Activated T-helper 17 cell treated with anti-CD3 and anti-CD28 coated beads, Interleukin-2, amount 50 U/mL, for 72 hours (primary cell): ENCODE data around the gene BAG3. TPM values are rescaled to one million over a fixed set of nuclear protein-coding genes. Genes with fewer than 3 reads are reported as not detected.
"Not testable (repeated sequence)": the region's sequence is repeated elsewhere in the genome, so short reads cannot be mapped to it uniquely, and the experiment has no call there.

Experiments
- ATAC-seq: fragments of 150-1000 bp; cut with Tn5 transposase; replicated peaks from 2 replicates; pipeline ENCODE4 v1.10.0; 2021; ENCODE audit warnings: mild to moderate bottlenecking, moderate library complexity
- H3K27ac Mint-ChIP-seq: one replicate; pipeline ENCODE4 v1.8.0; 2022; ENCODE audit warnings: mixed read lengths
- H3K27me3 Mint-ChIP-seq: one replicate; pipeline ENCODE4 v1.8.0; 2022; ENCODE audit warnings: mixed read lengths
- H3K36me3 Mint-ChIP-seq: one replicate; pipeline ENCODE4 v1.8.0; 2022; ENCODE audit warnings: low read depth, mild to moderate bottlenecking, mixed read lengths
- H3K4me1 Mint-ChIP-seq: one replicate; pipeline ENCODE4 v1.8.0; 2022; ENCODE audit warnings: mixed read lengths
- H3K4me3 Mint-ChIP-seq: one replicate; pipeline ENCODE4 v1.8.0; 2022; ENCODE audit warnings: mild to moderate bottlenecking, mixed read lengths
- H3K9me3 Mint-ChIP-seq: one replicate; pipeline ENCODE4 v1.8.0; 2022; ENCODE audit warnings: mixed read lengths
- total RNA-seq, 2 donors: library from RNA; stranded (reverse); gene quantifications; one replicate each; pipeline ENCODE4 v1.2.3, GENCODE V29; 2022

The BAG3 gene
- total RNA-seq, 2 donors from 2014 or later = 24.7 to 26.6 TPM

- Mint-ChIP-seq H3K4me1 (peaks cover 29% of the 10 kb centered on the region), H3K27ac (peak overlapping the region; percentile 95), H3K4me3 (peak overlapping the region; percentile 92), H3K36me3 (peaks cover 44% of the 10 kb centered on the region), H3K27me3 (no peaks in the 10 kb centered on the region), H3K9me3 (no peaks in the 10 kb centered on the region)
- no peak for ATAC-seq
These were observed 557 bp downstream of the BAG3 start for GRCh38 chr10:119651514-119652360.

- Mint-ChIP-seq H3K27me3 (no peaks in the 10 kb centered on the region), H3K36me3 (peaks cover 50% of the 10 kb centered on the region), H3K27ac (peak overlapping the region; percentile 91), H3K9me3 (no peaks in the 10 kb centered on the region), H3K4me1 (peaks cover 35% of the 10 kb centered on the region), H3K4me3 (peak overlapping the region; percentile 84)
- ATAC-seq = peak; percentile 25
These were observed 1.2 kb downstream of the BAG3 start for GRCh38 chr10:119652361-119652730.

- no peaks in the 10 kb centered on the region for H3K9me3 Mint-ChIP-seq
- peak overlapping the region; percentile 91 for H3K27ac Mint-ChIP-seq
- no peaks in the 10 kb centered on the region for H3K27me3 Mint-ChIP-seq
- H3K4me3 Mint-ChIP-seq = peak overlapping the region; percentile 84
- H3K4me1 Mint-ChIP-seq = peaks cover 38% of the 10 kb centered on the region
- peak; percentile 32 for ATAC-seq
- peaks cover 58% of the 10 kb centered on the region for H3K36me3 Mint-ChIP-seq
These were observed 2.0 kb downstream of the BAG3 start for GRCh38 chr10:119653209-119653608.

GRCh38 chr10:119653916-119654315, 2.7 kb downstream of the BAG3 start:
- no peaks in the 10 kb centered on the region for H3K9me3 Mint-ChIP-seq
- ATAC-seq = no peak
- no peaks in the 10 kb centered on the region for H3K27me3 Mint-ChIP-seq
- peak overlapping the region; percentile 91 for H3K27ac Mint-ChIP-seq
- peaks cover 63% of the 10 kb centered on the region for H3K36me3 Mint-ChIP-seq
- peak overlapping the region; percentile 84 for H3K4me3 Mint-ChIP-seq
- H3K4me1 Mint-ChIP-seq = peaks cover 42% of the 10 kb centered on the region

- ATAC-seq = no peak
- no peaks in the 10 kb centered on the region for H3K9me3 Mint-ChIP-seq
- H3K36me3 Mint-ChIP-seq = peaks cover 63% of the 10 kb centered on the region
- peak overlapping the region; percentile 91 for H3K27ac Mint-ChIP-seq
- peaks cover 42% of the 10 kb centered on the region for H3K4me1 Mint-ChIP-seq
- H3K4me3 Mint-ChIP-seq = peak overlapping the region; percentile 84
- no peaks in the 10 kb centered on the region for H3K27me3 Mint-ChIP-seq
These were observed 3.4 kb downstream of the BAG3 start for GRCh38 chr10:119654540-119654939.

- Mint-ChIP-seq H3K4me1 (peaks cover 37% of the 10 kb centered on the region), H3K9me3 (no peaks in the 10 kb centered on the region)
- peak; percentile 77 for ATAC-seq
These were observed 4.4 kb downstream of the BAG3 start for GRCh38 chr10:119655566-119656001.

GRCh38 chr10:119656760-119657159, 5.6 kb downstream of the BAG3 start:
- Mint-ChIP-seq H3K4me3 (peak overlapping the region; percentile 84), H3K36me3 (peaks cover 57% of the 10 kb centered on the region), H3K27ac (peak overlapping the region; percentile 91), H3K4me1 (peaks cover 40% of the 10 kb centered on the region), H3K9me3 (no peaks in the 10 kb centered on the region), H3K27me3 (no peaks in the 10 kb centered on the region)
- no peak for ATAC-seq

More at GRCh38 chr10:119655566-119656001, 4.4 kb downstream of the BAG3 start:
- Mint-ChIP-seq H3K4me3 (peak overlapping the region; percentile 84), H3K27ac (peak overlapping the region; percentile 91), H3K27me3 (no peaks in the 10 kb centered on the region), H3K36me3 (peaks cover 62% of the 10 kb centered on the region)

GRCh38 chr10:119657725-119658124, 6.5 kb downstream of the BAG3 start:
- ATAC-seq = no peak
- Mint-ChIP-seq H3K4me3 (peak overlapping the region; percentile 84), H3K36me3 (peaks cover 51% of the 10 kb centered on the region)

GRCh38 chr10:119658274-119658673, 7.1 kb downstream of the BAG3 start:
- peaks cover 45% of the 10 kb centered on the region for H3K4me1 Mint-ChIP-seq
- H3K27ac Mint-ChIP-seq = no peak overlapping the region
- peak; percentile 35 for ATAC-seq
- peak overlapping the region; percentile 21 for H3K4me3 Mint-ChIP-seq
- H3K9me3 Mint-ChIP-seq = no peaks in the 10 kb centered on the region
- peaks cover 45% of the 10 kb centered on the region for H3K36me3 Mint-ChIP-seq
- H3K27me3 Mint-ChIP-seq = no peaks in the 10 kb centered on the region

More at GRCh38 chr10:119657725-119658124, 6.5 kb downstream of the BAG3 start:
- Mint-ChIP-seq H3K9me3 (no peaks in the 10 kb centered on the region), H3K4me1 (peaks cover 42% of the 10 kb centered on the region), H3K27me3 (no peaks in the 10 kb centered on the region), H3K27ac (peak overlapping the region; percentile 91)

GRCh38 chr10:119659951-119660350, 8.8 kb downstream of the BAG3 start:
- ATAC-seq = no peak
- Mint-ChIP-seq H3K27ac (no peak overlapping the region), H3K4me1 (peaks cover 50% of the 10 kb centered on the region), H3K36me3 (peaks cover 41% of the 10 kb centered on the region), H3K27me3 (no peaks in the 10 kb centered on the region), H3K4me3 (no peak overlapping the region), H3K9me3 (no peaks in the 10 kb centered on the region)

GRCh38 chr10:119662076-119662605, 11.0 kb downstream of the BAG3 start:
- H3K9me3 Mint-ChIP-seq, H3K27ac Mint-ChIP-seq, ATAC-seq, H3K27me3 Mint-ChIP-seq: not testable (repeated sequence)
- H3K4me3 Mint-ChIP-seq = peak overlapping the region; percentile 93
- peaks cover 30% of the 10 kb centered on the region for H3K36me3 Mint-ChIP-seq
- peaks cover 44% of the 10 kb centered on the region for H3K4me1 Mint-ChIP-seq

GRCh38 chr10:119663866-119664698, 12.9 kb downstream of the BAG3 start:
- Mint-ChIP-seq H3K27me3 (no peaks in the 10 kb centered on the region), H3K4me1 (peaks cover 35% of the 10 kb centered on the region), H3K27ac (peak overlapping the region; percentile 94), H3K4me3 (peak overlapping the region; percentile 93), H3K9me3 (no peaks in the 10 kb centered on the region), H3K36me3 (peaks cover 15% of the 10 kb centered on the region)
- peak; percentile 90 for ATAC-seq

- Mint-ChIP-seq H3K27me3 (no peaks in the 10 kb centered on the region), H3K4me1 (peaks cover 35% of the 10 kb centered on the region), H3K36me3 (peaks cover 34% of the 10 kb centered on the region), H3K27ac (peak overlapping the region; percentile 44), H3K4me3 (no peak overlapping the region), H3K9me3 (no peaks in the 10 kb centered on the region)
- ATAC-seq = no peak
These were observed 14.9 kb downstream of the BAG3 start for GRCh38 chr10:119665901-119666708.

- H3K4me3 Mint-ChIP-seq = no peak overlapping the region
- peaks cover 39% of the 10 kb centered on the region for H3K36me3 Mint-ChIP-seq
- H3K9me3 Mint-ChIP-seq = no peaks in the 10 kb centered on the region
- no peaks in the 10 kb centered on the region for H3K27me3 Mint-ChIP-seq
- H3K27ac Mint-ChIP-seq = peak overlapping the region; percentile 28
- ATAC-seq = no peak
- peaks cover 33% of the 10 kb centered on the region for H3K4me1 Mint-ChIP-seq
These were observed 15.5 kb downstream of the BAG3 start for GRCh38 chr10:119666709-119667004.
